HG02938 (cell line): ENCODE measurements around the gene BCO2.
"Not testable (repeated sequence)": the region's sequence is repeated elsewhere in the genome, so short reads cannot be mapped to it uniquely, and the experiment has no call there.

Source experiments
- ATAC-seq: cut with Tn5 transposase; IDR thresholded peaks from one replicate; pipeline ENCODE4 v1.9.1; 2021; ENCODE audit warnings: mild to moderate bottlenecking, moderate library complexity; ENCODE audit not compliant: unreplicated experiment

BCO2 gene, protein sequence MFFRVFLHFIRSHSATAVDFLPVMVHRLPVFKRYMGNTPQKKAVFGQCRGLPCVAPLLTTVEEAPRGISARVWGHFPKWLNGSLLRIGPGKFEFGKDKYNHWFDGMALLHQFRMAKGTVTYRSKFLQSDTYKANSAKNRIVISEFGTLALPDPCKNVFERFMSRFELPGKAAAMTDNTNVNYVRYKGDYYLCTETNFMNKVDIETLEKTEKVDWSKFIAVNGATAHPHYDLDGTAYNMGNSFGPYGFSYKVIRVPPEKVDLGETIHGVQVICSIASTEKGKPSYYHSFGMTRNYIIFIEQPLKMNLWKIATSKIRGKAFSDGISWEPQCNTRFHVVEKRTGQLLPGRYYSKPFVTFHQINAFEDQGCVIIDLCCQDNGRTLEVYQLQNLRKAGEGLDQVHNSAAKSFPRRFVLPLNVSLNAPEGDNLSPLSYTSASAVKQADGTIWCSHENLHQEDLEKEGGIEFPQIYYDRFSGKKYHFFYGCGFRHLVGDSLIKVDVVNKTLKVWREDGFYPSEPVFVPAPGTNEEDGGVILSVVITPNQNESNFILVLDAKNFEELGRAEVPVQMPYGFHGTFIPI

DNA sequence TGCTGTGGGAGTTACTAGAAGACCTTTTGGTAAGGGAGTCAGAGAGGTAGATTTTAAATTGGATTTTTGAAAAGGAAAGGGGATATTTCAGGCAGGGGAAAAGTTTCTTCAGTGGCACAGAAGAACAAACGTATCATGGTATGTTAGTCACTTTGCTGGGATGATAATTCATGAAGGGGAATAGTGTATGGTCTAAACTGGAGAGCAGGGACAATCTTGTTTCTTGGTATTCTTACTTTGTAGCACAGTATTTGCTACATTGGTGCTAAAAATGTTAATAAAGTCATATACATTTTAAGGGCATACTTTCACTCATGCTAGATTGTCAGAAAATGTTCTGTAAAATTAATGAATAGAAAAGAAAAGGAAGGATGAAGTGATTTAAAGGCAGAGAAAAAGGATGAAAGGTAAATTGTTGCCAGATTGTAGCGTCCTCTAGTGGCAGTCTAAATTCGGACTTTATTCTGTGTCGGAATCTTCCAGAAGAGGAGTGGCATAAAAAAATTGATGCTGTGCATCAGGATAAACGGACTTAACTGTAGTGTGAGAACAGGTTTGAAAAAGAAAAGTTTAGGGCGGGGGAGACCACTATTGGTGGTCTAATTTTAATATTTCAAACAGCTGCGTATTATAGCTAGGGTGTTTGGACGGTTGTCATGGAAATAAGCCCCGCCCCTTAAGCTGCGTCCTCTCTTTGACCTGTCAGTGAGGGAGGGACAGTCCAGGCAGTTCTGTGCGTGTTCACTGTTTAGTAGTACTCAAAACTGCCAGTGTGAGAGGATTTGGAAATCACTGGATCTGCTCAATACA is at the start of gene BCO2:
Gene BCO2 (plus strand): TSS at position 724 of the 810 bp plus-strand sequence. CDS start 90 bp downstream, outside the sequence.
- peak; percentile 77 for ATAC-seq

DNA sequence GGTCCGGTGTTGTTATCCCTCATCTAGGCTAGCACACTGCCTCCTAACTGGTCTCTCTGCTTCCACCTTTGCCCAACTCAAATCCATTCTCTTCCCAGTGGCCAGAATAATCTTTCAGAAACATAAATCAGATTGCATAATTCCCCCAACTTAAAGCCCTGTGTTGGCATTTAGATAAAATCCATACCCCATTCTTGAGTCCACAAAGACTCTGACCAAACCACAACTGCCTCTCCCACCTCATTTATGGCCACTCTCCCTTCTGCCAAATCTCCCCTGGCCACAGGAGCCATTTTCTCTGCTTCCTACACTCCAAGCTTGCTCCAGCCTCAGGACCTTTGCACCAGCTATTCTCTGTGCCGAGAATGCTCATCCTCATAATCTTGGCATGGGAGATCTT is 48.3 kb upstream of the BCO2 start:
- no peak for ATAC-seq

DNA sequence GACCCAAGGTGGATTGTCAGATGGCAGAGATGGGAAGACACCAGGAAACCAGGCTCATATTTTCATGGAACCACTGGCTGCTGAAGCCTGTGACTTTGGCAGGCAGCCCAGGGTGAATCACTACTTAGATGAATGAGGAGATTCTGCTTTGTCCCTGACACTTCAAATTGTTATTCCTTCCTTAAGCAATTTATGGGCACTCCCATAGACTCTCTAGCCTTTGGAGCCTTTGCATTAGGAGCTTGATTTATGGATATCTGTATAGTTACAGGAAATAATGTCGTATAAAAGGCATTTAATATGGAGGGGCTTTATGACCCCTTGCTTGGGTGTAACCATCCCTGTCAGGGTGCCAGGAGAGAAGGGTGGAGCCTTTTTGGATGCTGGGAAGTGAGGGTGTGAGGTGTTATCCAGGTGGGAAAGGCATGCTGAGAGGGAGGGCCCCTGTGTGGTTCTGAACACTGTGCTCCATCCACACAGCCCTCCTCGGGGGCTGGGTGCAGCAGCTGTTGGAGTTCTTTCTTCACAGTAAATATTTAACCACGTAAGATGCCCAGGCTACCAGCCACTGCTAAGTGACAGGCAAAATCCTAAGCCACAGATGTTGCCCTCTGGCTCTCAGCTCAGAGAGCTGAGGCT is 46.7 kb upstream of the BCO2 start:
- no peak for ATAC-seq

DNA sequence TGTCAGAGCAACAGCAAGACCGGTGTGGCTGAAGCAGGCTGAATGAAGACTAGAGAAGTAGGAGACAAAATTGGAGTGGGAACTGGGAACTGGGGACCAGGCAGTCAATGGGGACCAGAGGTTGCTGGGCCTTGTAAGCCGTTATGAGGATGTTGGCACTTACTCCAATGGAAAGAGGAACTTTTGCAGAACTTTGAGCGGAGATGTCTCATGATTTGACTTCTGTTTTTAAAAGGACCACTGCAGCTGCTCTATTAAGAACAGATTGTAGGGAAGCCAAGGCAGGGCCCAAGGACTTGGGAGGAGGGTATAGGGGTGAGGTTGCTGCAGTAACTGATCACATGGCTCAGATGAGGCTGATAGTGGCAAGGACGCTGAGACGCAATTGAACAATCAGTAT is 45.7 kb upstream of the BCO2 start:
- no peak for ATAC-seq

DNA sequence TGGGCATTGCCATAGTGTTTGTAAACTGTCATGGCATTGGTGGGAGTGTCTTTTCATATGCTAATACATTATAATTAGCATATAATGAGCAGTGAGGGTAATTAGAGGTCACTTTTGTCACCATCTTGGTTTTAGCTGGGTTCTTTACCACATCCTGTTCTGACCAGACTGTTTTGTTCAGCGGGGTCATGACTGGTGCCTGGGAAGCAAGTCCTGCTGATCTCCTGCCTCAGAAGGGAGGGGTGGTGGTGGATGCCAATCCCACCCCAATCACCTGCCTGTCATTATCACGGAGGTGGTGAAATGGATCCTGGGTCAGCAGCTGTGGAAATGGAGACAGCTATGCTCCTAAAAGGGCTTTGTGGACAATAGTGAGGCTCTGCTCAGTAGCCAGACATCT is 42.6 kb upstream of the BCO2 start:
- ATAC-seq, result no peak

DNA sequence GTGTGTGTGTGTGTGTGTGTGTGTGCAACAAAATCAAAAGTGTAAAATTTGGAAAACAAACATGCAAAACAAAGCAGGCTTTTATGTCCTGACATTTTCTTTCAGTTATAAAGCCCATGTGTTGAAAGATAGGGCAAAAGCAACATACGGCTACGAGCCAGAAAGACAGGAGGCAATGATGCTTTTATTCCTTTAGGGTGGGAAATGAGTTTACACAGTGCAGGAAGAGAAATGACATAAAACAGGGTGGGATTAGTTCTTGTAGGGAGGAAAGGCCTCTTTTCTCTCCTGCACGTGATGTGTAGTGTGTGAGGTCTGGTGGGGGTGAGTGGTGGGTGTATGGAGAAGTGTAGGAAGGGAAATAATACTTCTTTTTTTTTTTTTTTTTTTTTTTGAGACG is 40.8 kb upstream of the BCO2 start:
- ATAC-seq, result no peak

DNA sequence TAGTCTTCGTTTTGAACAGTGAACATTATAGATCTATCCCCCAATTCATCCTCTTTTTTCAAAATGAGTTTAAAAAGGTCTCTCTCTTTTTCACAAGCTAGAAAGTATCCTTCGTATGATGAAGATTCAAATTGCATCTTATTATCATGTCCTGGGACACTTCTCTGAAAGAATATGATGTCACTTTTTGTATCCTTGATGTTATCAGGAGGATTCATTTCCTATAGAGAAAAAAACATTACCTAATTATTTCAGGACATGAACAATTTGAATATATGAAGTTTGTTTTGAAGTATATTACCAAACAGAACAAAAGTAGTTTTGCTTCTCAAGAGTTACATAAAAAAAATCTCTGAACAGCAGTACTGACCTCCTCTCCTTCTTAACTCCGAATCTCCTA is 31.7 kb upstream of the BCO2 start:
- ATAC-seq, result no peak

DNA sequence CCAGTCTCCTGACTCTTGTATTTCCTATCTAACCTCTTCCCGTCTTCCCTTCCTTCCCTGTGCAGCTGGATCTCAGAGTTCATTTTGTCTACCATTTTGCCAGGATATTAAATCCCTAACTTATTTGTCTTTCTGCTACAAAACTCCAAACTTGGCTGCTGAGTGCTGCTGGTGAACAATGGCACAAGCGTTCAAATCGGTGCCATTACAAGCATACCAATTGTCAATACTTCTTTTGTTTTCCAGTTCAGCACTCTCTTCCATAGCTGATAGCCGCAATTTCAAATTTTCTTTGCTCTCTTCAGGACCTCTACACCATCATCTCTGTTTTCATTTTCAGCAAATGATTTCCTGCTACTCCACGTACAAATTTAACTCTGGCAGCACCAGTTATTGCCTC is 24.8 kb upstream of the BCO2 start:
- no peak for ATAC-seq

DNA sequence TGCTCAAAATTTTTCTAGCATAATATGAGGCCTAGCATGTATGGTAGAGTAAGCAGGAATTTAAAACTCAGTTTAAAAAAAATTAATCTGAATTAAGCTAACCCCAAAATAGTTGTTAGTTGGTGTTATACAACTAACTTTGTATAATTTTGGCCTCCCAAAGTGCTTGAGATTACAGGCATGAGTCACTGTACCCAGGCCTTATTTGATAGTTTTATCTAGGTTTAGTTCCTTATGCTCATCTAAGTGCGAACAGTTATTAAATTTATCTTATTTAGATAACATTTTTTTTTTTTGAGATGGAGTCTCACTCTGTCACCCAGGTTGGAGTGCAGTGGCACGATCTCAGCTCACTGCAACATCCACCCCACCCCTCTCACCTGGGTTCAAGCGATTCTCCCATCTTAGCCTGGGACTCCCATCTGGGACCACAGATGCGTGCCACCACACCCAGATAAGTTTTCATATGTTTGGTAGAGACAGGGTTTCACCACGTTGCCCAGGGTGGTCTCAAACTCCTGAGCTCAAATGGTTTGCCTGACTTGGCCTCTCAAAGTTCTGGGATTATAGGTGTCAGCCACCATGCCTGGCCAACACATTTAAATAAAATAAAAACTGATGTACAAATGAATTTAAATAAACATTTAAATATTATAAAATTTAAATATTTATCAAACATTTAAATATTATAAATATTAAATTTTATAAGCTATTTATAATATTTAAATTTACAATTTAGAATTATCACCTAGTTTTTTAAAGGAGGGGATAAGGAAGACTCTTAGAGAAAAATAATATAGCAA is 19.0 kb upstream of the BCO2 start:
- no peak for ATAC-seq

DNA sequence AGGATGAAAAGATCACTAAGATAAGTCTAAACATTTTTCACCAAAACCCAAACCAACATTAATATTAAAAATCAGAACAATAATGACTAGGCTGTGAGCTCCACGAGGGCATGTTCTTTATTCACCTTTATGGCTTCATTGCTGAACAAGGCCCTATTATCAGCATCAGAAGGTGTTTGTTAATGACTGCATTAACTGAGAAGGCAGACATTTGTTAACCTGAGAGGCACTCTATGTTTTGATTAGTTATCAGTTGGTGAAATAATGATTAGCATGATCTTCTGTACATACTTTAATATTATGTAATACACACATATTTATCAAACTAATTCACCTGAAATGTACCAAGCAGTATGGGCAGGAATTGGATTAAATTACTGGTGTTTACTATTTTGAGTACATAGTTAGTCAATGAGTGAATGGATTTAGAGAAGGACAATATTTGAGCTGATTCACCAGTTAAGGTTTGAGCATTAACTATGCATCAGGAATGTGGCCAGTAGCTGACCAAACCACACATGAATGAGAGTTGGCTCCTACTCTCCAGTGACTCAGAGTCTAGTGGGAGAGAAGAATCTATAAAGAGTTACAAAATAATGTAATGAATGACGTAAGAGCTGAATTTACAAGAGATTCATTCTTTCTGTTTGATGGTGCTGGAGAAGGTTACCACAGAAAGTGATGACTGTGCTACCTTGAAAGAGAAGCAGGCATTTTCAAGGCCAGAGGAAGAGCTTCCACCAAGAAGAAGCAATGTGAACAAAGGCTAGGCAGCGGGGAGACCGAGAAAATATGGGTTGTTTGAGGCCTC is 18.2 kb upstream of the BCO2 start:
- no peak for ATAC-seq

DNA sequence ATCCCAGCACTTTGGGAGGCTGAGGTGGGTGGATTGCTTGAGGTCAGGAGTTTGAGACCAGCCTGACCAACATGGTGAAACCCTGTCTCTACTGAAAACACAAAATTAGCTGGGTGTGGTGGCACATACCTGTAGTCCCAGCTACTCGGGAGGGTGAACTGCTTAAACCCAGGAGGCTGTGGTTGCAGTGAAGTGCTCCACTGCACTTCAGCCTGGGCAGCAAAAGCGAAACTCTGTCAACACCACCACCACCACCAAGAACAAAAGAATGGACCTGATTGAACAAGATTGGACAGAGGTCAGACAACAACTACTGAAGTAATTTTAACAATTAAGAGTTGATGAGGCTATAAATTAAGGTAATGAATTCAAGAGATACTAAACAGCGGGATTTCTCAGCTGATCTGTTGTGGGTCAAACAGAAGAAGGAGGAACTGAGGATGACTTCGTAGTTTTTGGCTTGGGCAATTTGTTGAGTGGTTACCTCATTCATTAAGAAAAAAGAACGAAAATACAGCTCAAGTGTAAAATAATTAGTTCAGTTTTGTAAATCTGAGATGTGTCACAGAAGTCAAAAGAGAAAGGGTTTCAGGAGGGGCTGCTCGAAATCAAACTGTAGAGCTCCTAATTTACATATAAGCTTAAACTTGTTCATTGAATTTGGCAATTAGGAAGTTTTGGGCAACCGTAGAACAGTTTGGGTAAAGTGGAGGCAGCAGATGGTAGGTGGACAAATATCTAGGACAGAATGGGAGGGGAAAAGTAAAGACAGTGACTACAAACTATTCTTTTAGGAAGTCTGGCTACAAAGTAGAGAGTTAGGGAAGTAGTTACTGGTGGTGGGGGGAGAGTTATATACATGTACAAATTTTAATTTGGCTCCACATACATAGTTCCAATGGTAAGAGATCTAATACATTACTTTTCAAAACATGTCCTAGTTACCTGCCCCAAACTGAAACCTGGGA is 15.9 kb upstream of the BCO2 start:
- no peak for ATAC-seq

DNA sequence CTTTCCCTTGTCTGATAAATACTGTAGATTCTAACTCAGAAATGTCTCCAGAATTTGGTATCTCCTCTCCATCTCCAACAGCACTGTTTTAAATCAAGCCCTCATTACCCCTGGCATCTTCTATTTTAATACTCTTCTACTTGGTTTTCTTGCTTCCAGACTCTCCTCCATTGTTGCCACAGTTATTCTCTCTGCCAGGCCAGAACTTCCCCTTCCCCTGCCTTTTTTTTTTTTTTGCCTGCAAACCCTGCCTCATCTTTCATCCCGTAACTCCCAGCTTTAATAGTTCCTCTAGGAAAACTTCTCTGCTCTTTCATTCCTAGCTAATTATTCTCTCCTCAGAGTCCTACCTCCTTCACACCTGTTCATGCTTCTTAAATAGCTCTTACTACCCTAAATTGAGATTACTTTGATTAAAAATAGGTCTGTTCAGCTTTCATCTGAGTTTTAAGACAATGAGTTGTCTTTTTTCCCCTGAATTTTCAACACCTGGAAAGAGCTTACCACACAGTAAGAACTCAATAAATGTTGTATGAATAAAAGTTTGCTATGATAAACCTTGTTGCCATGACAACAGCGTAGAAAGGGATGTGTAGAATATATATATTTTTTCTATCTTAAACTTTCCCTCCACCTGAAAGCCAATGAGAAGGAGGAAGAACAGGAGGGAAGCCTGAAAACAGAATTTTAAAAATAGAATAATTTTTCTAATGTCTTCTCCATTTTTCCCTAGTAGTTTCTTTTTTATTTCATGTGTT is 15.0 kb upstream of the BCO2 start:
- ATAC-seq, result no peak

DNA sequence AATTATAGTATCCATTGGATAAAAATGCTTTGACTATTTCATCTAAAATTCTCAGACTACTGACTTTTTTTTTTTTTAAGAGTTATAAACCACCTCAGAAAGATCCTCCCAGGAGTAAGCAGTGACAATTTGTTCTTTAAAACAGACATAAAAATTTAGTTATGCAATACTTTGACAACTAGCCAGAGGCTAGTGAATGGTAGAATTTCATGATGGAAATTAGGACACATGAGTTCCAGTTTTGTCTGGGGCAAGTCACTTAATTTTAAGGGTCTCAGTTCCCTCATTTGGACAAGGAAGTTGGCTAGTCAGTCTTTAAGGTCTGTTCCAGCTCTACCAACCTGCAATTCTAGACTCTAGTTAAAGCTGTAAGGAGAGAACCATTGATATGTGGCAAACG is 14.3 kb upstream of the BCO2 start:
- ATAC-seq, result no peak

DNA sequence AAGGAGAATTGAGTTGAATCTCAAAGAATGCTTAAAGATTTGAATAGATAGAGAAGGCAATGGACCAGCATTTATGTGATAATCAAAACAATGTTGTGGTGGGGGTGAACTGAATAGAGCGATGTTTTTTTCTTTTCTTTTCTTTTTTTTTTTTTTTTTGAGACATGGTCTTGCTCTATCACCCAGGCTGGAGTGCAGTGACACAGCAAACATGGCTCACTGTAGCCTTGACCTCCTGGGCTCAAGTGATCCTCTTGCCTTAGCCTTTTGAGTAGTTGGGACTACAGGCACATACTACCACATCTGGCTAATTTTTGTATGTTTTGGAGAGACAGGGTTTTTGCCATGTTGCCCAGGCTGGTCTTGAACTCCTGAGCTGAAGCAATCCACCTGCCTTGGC is 13.1 kb upstream of the BCO2 start:
- not testable (repeated sequence) for ATAC-seq

DNA sequence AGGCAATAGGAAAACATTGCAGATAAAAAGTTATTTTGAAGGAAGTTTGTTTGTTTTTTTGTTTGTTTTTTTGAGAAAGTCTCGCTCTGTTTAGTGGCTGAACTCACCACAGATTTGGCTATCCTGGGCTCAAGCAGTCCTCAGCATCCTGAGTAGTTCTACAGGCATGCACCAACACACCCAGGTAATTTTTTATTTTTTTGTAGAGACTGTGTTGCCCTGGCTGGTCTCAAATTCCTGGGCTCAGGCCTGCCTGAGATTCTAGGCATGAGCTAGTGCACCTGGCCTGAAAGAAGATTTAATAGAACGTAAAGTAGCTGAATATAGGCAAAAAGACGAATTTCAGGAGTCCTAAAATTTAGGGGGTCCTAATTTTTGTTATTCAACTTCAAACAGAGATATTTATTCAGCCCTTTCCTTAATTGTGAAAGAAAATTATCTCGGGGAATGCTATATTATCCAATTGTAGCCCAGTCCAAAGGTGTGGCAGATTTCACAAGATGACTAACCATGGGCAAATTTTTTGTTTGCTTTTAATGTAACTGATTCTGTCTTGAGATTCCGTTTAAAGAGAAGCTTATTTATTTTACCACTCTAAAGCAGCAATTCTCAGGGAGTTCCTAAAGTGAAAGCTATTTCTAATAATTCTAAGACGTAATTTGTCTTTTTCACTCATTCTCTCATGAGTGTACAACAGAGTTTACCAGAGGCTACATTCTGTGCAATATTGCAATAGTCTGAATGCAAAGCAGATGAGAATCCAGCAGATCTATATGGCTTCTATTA is 12.4 kb upstream of the BCO2 start:
- no peak for ATAC-seq

DNA sequence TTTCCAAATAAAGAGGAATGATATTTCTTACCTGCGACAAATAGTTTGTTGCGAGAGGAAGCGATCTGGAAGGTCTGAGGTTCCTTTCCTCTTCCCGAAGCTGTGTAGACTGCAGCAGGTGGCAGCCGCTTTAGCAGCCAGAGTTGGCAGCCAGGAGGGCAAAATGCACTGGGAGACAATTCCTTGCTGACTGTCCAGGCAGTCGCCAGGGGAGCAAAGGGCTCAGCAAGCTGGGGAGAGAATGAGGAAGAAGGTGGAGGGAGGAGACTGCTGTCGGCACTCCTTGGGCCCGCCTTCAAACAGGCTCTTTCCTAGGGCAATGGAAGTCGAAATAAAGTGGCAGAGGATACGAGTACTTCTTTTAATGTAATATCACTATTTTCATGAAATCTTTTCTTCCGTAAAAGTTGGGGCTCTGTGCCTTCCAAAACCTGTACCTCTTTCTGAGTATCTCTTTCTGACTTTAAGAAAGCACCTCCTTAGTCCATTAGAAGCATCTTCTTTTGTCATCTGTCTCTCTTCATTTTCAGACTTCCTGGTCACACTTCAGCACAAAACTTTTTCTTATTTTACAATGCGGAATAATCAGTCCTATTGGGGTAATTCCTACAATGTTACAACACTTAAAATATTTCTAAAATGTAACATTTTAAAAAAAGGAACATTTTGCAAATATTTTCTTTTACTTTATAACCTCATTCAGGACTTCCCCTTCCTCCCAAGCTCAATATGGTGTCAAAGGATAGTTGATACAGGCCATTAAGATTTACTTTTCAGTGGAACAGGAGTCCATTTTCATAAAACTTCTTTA is 11.2 kb upstream of the BCO2 start, which contains the start of gene IL18:
Gene IL18 (minus strand): TSS at position 220 of the 811 bp plus-strand sequence. CDS start 9,041 bp downstream, outside the sequence.
- no peak for ATAC-seq
